SH-SY5Y (cell line): ENCODE data around the gene ELOA.
A peak's percentile ranks its signal among the peaks of the same experiment; 100 is the strongest.

ENCODE experiments used
- GATA2 ChIP-seq: IDR thresholded peaks from 2 replicates; pipeline ENCODE4 v1.6.1; 2011; ENCODE audit warnings: mild to moderate bottlenecking, low read depth, low read length
- GATA3 ChIP-seq: IDR thresholded peaks from 2 replicates; pipeline ENCODE4 v1.6.1; 2011; ENCODE audit warnings: low read depth, mild to moderate bottlenecking, low read length, moderate library complexity

Gene ELOA

DNA sequence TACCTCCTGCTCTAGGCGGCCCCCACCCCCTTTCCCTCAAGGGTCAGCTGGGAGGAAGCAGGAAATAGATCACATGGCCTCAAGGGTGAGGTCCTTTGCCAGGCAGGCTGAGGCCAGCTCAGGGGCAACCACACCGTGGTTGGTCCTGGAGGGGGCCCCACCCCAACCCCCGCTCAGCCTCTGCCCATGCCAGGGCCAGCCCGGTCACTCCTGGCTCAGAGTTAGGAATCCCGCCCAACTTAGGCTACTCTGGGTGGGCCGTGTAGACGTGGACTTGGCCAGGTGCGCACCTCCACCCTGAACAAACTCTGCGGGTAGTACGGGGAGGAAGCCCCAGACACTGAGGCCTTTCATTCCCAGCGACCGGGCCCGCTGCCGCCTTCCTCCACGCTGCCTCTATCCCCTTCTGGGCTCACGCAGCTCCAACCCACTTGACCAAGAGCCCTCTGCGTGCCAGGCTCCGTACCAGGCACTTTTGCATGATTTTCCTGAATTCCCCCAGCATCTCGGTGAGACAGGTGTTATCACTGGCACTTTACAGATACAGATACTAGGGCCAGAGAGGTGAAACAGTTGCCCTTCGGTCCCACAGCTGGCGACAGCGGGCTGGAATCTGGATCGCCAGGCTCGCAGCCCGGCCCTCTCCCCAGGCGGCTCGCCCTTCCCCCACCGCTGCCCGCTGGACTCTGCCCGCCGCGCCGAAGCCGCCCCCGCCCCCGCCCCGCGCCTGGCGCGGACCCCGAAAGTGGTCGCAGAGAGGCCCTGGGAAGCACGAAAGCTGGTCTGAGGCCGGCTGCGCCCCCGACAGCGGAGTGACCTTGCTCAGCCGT is 56.5 kb downstream of the ELOA start:
- no peak for TF ChIP-seq GATA3
- TF ChIP-seq GATA2: no peak

DNA sequence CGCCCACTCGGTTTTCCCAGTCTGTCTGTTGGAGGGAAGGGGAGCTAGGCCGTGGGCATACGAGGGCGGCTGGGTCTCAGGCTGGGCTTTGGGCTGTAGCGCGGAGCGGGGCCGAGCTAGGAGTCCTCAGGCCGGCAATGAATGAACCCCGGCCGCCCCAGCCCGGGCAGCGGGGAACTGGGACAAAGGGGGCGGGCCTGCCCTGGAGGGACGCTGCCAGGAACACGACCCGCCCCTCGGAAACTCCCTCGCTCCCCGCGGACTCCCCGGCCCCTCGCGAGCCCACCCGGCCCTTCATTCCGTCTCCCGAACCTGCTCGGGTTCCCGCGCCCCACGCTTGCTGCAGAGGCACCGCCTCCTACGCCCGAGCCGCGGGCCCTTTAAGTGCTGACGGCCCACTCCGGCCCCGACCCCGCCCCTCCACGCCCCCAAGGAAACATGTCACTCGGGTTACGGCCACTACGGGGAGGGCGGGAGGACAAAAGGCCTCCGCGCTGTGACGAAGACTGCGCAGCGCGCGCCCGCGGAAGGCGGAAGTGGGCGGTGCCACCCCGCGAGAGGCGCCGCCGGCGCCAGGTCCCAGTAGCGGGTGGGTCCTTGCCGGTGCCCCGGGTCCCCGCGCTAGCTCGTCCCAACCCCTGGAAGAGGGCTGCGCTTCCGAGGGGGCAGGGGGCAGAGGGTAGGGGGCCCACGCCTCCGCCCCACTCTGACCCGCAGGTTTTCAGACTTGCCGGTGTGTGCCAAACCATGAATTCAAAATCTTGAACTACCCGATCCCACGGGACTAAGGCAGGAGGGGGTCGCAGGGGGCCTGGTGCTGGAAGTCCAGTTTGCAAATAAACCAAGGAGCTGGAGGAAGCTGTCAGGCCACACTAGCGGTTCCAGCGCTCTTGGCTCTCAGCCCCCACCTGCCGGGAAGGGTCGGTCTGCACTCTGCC is 57.4 kb downstream of the ELOA start, which contains the start of gene GALE:
Gene GALE (minus strand): TSS at position 355 of the 938 bp plus-strand sequence. CDS start 1,747 bp downstream, outside the sequence.
- no peak for TF ChIP-seq GATA3
- no peak for TF ChIP-seq GATA2

DNA sequence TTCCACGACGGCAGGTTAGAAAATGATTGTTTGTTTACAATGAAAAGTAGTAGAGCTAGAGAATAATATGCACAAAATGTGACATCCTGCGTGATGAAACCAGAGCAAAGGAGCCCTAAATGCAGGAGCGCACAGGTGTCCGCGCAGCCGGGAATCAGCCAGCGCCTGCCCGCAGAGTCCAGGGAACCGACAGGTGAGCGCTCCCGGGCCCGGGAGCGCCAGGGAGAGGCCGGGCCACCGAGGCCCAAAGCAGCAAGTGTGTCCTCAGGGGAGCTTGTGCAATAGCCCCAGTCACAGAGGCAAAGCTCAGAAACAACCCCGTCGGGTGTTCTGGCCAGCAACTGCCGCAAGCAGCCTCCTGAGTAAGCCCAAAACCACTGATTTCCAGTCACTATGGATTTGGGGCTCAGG is 58.1 kb downstream of the ELOA start:
- TF ChIP-seq GATA3 (no peak), GATA2 (no peak)

DNA sequence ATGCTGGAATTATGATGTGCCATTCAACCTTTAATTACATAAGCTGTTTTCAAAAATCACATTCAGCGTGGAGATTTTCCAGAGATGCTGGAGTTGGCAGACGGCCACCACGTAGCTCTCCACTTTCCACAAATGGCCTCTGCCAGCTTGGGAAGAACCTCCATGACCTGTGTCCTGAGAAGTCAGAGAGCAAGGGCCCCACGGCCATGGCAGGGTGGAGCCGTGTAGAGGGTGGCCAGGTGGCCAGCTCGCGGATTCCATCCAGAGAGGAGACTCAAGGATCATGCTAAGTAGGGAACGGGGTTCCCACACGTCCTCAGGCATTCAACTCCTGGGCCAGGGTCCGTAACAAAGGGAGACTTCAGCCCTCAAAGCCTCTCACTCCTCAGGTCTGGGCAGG is 58.6 kb downstream of the ELOA start:
- TF ChIP-seq GATA2 (0 out of 2 replicates have a peak, but pooled peaks have one; percentile 20), GATA3 (no peak)

DNA sequence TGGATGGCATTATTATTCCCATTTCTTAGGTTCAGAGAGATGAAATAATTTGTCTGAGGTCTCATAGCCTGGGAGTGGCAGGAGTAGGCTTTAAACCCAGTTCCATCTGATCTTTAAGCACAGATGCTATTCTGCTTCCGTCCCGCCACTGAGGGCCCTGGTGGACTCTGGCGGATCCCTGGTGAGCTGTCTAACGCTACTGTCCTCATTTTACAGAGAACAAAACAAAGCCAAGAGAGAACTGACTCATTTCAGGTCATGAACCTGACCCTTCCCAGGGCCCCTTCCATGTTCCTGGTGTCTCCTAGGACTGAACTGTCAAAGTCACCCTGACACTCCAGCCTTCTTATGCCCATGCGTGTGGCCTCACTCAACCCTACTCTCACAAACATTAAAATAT is 60.4 kb downstream of the ELOA start:
- TF ChIP-seq GATA3 (no peak), GATA2 (no peak)

DNA sequence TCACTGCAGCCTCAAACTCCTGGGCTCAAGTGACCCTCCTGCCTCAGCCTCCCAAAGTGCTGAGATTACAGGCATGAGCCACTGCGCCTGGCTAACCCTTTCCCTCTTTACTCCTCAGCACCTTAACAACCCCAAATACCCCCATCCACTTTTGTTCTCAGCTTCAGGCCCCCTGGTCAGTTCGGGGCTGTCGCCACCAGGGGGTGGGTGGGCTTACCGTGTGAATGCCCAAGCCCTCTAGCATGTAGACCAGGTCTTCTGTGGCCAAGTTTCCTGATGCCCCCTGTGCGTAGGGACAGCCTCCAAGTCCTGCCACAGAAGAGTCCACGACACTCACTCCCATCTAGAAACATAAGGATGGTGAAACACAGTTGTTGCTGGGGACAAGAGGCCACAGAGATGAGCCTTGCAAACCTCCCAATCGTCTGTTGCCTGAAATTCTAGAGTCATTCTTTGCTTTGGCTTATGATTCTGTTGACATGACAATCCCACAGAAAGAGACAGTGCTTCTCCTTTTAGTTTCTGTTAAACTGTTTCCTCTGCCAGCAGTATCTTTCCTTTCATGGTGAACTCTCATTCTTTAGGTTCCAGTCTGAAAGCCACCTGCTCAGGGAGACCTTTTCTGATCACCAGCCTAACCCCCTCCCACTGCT is 61.0 kb downstream of the ELOA start:
- no peak for TF ChIP-seq GATA2
- TF ChIP-seq GATA3: no peak

DNA sequence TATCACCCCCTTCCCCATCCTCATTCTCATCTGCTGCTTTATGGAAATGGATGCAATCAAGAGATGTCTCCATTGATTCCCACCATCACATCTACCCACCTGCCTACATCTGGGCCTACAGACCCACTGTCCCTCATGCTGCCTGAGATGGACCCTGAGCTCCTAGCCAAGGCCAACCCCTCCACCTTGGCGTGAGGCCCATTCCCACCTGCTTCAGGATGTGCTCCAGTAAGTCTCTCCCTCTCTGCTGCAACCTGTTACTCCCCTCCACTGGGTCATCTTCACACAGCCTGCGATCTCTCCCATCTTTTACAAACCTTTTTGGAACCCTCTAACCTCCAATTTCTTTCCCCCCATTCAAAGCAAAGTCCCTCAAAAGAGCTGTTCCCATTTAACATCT is 61.8 kb downstream of the ELOA start:
- TF ChIP-seq GATA2: no peak
- no peak for TF ChIP-seq GATA3

DNA sequence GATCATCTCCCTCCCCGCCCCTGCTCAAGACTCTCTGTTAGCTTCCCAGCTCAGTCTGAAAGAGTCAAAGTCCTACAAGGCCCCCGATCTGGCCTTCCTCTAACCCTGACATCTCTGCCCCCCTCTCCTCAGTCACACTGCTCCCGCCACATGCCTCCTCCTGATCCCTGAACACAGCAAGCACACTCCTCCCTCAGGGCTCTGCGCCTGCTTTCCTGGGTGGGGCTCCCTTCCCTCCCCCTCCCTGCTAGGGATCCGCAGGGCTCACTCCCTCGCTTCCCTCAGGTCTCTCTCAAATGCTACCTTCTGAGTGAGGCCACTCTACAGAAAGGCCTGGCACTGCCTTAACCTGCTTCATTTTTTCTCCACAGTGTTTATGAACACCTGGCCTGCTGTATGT is 63.0 kb downstream of the ELOA start:
- no peak for TF ChIP-seq GATA3
- TF ChIP-seq GATA2: no peak

DNA sequence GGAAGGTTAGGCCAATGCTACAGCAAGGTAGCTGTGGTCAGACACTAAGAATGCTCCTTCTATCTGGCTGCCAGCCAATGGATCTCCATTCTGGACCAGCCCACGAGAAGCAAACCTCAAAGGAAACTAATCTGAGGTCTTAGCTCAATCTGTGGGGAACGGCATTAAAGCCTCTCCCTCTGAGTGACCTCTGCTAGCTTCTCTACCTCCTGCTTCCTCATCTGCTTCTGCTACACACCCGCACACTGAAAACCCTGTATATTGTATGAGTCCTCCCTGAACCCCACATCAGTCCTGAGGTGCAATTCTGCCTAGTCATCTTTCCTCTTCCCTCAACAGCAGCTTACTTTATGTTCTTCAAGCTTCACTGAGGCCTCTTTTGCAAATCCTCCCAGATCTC is 64.2 kb downstream of the ELOA start:
- TF ChIP-seq GATA2: no peak
- TF ChIP-seq GATA3: no peak

DNA sequence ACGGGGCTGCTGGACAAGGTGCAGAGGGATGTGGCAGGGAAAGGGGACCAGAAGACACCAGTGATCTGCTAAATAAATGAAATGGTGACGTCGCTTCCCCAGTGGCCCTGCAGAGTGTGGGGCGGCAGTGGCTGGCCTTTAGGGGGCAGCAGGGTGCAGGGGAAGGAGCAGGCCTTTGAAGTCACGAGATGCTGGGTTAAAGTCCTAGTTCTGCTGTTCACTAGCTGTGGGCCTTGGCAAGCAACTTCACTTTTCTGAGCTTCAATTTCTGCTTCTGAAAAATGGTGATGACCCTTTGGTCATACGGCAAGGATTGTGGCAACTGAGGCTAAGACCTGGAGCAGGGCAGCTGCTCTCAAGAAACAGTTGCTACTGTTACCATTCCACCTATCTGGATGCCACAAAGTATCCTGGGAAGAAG is 66.5 kb downstream of the ELOA start:
- TF ChIP-seq GATA3 (no peak), GATA2 (no peak)

DNA sequence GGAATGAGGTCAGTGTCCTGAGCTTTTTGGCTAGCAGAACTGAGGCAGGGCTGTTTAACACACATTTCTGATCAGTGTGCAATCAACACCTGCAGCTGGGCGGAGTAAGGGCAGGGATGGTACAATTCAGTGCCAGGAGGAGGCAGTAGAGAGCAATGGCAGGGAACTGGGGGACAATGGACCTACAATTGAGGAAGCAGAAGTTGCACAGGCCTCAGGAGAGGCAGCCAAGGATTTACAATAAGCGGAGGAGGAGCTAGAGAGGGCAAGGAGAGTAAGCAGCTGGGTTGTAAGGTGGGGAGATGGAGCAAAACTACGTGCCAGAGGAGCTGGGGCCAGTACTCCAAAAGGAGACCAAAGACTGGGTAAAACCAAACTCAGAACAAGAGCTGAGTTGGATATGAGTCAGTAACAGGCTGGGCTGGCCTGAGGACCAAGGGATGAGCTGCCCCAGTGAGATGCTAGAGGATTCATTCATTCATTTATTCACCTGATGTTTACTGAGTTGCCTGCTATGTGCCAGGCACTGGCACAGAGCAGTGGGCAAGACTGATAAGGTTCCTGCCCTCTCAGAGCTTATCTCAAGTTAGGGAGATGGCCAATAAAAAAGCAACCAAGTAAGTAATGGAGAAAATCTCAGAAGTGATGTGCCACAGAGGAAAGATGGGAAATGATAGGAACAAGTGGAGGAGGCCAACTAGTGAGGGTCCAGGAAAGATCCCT is 67.7 kb downstream of the ELOA start:
- TF ChIP-seq GATA3 (no peak), GATA2 (no peak)
